Neural progenitor cell (in vitro differentiated cells): ENCODE results near the gene MRPS15. TPM values are rescaled to one million over a fixed set of nuclear protein-coding genes. Genes with fewer than 3 reads are reported as not detected.
"Not testable (repeated sequence)": the region's sequence is repeated elsewhere in the genome, so short reads cannot be mapped to it uniquely, and the experiment has no call there.

ENCODE experiments used
- DNase-seq: peaks from one replicate; pipeline ENCODE4 v3.0.0-alpha.2; 2016; ENCODE audit warnings: low spot score
- H2AFZ ChIP-seq: fragments of 200-600 bp; sonication (generic); replicated peaks from 2 replicates; pipeline ENCODE4 v1.6.1; 2016; ENCODE audit warnings: antibody characterized with exemption
- H3F3A ChIP-seq: fragments of 200-600 bp; sonication (generic); 2 replicates; pipeline ENCODE4 v1.6.1; 2016; ENCODE audit warnings: antibody characterized with exemption, low read depth
- H3K27ac ChIP-seq: fragments of 200-600 bp; sonication (generic); 2 replicates; pipeline ENCODE4 v1.5.1; 2016; ENCODE audit warnings: mild to moderate bottlenecking
- H3K27me3 ChIP-seq: fragments of 200-600 bp; sonication (generic); 2 replicates; pipeline ENCODE4 v1.6.1; 2016; ENCODE audit warnings: mild to moderate bottlenecking, moderate library complexity
- H3K36me3 ChIP-seq: fragments of 200-600 bp; sonication (generic); 2 replicates; pipeline ENCODE4 v1.5.1; 2016
- H3K4me1 ChIP-seq: fragments of 200-600 bp; sonication (generic); 2 replicates; pipeline ENCODE4 v1.6.1; 2016; ENCODE audit warnings: mixed run types
- H3K4me2 ChIP-seq: fragments of 200-600 bp; sonication (generic); 2 replicates; pipeline ENCODE4 v1.6.1; 2016
- H3K4me3 ChIP-seq: fragments of 200-600 bp; sonication (generic); 2 replicates; pipeline ENCODE4 v1.5.1; 2016
- H3K79me2 ChIP-seq: fragments of 200-600 bp; sonication (generic); 2 replicates; pipeline ENCODE4 v1.6.1; 2016; ENCODE audit warnings: low read depth
- H3K9ac ChIP-seq: fragments of 200-600 bp; sonication (generic); 2 replicates; pipeline ENCODE4 v1.6.1; 2016
- H3K9me3 ChIP-seq: fragments of 200-600 bp; sonication (generic); 2 replicates; pipeline ENCODE4 v1.5.1; 2016; ENCODE audit warnings: low read depth
- H4K20me1 ChIP-seq: fragments of 200-600 bp; sonication (generic); 2 replicates; pipeline ENCODE4 v1.6.1; 2016; ENCODE audit warnings: low read depth
- H3K27ac Mint-ChIP-seq: 3 replicates; pipeline ENCODE4 v1.8.0; 2021; ENCODE audit warnings: mixed read lengths
- H3K27me3 Mint-ChIP-seq: 2 replicates; pipeline ENCODE4 v1.8.0; 2022; ENCODE audit warnings: low read depth, mild to moderate bottlenecking, inconsistent platforms, moderate library complexity, mixed read lengths; ENCODE audit not compliant: insufficient read depth
- H3K36me3 Mint-ChIP-seq: 3 replicates; pipeline ENCODE4 v1.8.0; 2021; ENCODE audit warnings: mixed read lengths
- H3K4me1 Mint-ChIP-seq: 3 replicates; pipeline ENCODE4 v1.8.0; 2021; ENCODE audit warnings: mixed read lengths
- H3K4me3 Mint-ChIP-seq: 3 replicates; pipeline ENCODE4 v1.8.0; 2021; ENCODE audit warnings: mild to moderate bottlenecking, moderate library complexity, mixed read lengths
- H3K9me3 Mint-ChIP-seq: 3 replicates; pipeline ENCODE4 v1.8.0; 2020; ENCODE audit warnings: mixed read lengths
- CTCF ChIP-seq: fragments of 200-600 bp; sonication (generic); IDR thresholded peaks from 2 replicates; pipeline ENCODE4 v1.5.1; 2017; ENCODE audit warnings: antibody characterized with exemption, mild to moderate bottlenecking
- EZH2 ChIP-seq: fragments of 200-600 bp; sonication (generic); IDR thresholded peaks from 2 replicates; pipeline ENCODE4 v1.6.1; 2017; ENCODE audit warnings: antibody characterized with exemption, mild to moderate bottlenecking, moderate library complexity
- EZH2phosphoT487 ChIP-seq: fragments of 200-600 bp; sonication (generic); IDR thresholded peaks from 2 replicates; pipeline ENCODE4 v1.6.1; 2017; ENCODE audit warnings: antibody characterized with exemption
- total RNA-seq: library from RNA; depleted of rRNA; stranded (reverse); fragments of >200 nt; gene quantifications from 2 replicates; pipeline ENCODE4 v1.2.3, GENCODE V29; 2015; ENCODE audit warnings: low replicate concordance

MRPS15 gene
- 75.2 and 109 TPM in 2 replicates for total RNA-seq

GRCh38 chr1:36463803-36464604 lies at the start of gene MRPS15:
TSS of gene MRPS15 (minus strand) at chr1:36464384. CDS start at chr1:36464275, 109 bp downstream.
- H3K79me2 ChIP-seq = peaks cover 19% of the 10 kb centered on the region
- Mint-ChIP-seq H3K4me3 (peak within 1 kb of the TSS; percentile 97), H3K4me1 (peaks cover 21% of the 10 kb centered on the region), H3K27me3 (peaks cover 10% of the 10 kb centered on the region), H3K36me3 (peaks cover 7% of the 10 kb centered on the region), H3K9me3 (no peaks in the 10 kb centered on the region), H3K27ac (peak within 1 kb of the TSS; percentile 99)
- TF ChIP-seq EZH2 (no peak), CTCF (peak; percentile 4), EZH2phosphoT487 (no peak)
- peak within 1 kb of the TSS; percentile 95 for H3K9ac ChIP-seq
- no peaks in the 10 kb centered on the region for H4K20me1 ChIP-seq
- H3K4me2 ChIP-seq = peak within 1 kb of the TSS; percentile 98
- peak; percentile 96 for DNase-seq
- H3K9me3 ChIP-seq = no peaks in the 10 kb centered on the region
- H2AFZ ChIP-seq = peak within 1 kb of the TSS; percentile 98
- H3F3A ChIP-seq = peaks cover 18% of the 10 kb centered on the region
- no peaks in the 10 kb centered on the region for H3K27me3 ChIP-seq
- peak within 1 kb of the TSS; percentile 92 for H3K27ac ChIP-seq
- peak within 1 kb of the TSS; percentile 98 for H3K4me3 ChIP-seq
- peaks cover 16% of the 10 kb centered on the region for H3K4me1 ChIP-seq
- H3K36me3 ChIP-seq = no peaks in the 10 kb centered on the region

GRCh38 chr1:36512842-36513241 lies 48.7 kb upstream of the MRPS15 start:
- no peak overlapping the region for H2AFZ ChIP-seq
- no peaks in the 10 kb centered on the region for H3K27me3 ChIP-seq
- peaks cover 6% of the 10 kb centered on the region for H3F3A ChIP-seq
- H3K27ac Mint-ChIP-seq = no peak overlapping the region
- H3K9ac ChIP-seq = no peak overlapping the region
- no peaks in the 10 kb centered on the region for H4K20me1 ChIP-seq
- no peak overlapping the region for H3K4me3 ChIP-seq
- H3K9me3 Mint-ChIP-seq = no peaks in the 10 kb centered on the region
- no peak overlapping the region for H3K4me3 Mint-ChIP-seq
- H3K4me1 ChIP-seq = peaks cover 14% of the 10 kb centered on the region
- no peaks in the 10 kb centered on the region for H3K79me2 ChIP-seq
- DNase-seq = no peak
- no peak overlapping the region for H3K27ac ChIP-seq
- peaks cover 15% of the 10 kb centered on the region for H3K4me1 Mint-ChIP-seq
- no peak for TF ChIP-seq EZH2phosphoT487
- TF ChIP-seq CTCF = no peak
- no peak for TF ChIP-seq EZH2
- H3K4me2 ChIP-seq = no peak overlapping the region
- H3K36me3 Mint-ChIP-seq = no peaks in the 10 kb centered on the region
- H3K36me3 ChIP-seq = no peaks in the 10 kb centered on the region
- H3K9me3 ChIP-seq = no peaks in the 10 kb centered on the region
- H3K27me3 Mint-ChIP-seq = peaks cover 4% of the 10 kb centered on the region

GRCh38 chr1:36511804-36512798 lies 47.9 kb upstream of the MRPS15 start:
- no peak overlapping the region for H3K4me3 Mint-ChIP-seq
- H3K27ac ChIP-seq = no peak overlapping the region
- DNase-seq = no peak
- no peaks in the 10 kb centered on the region for H3K27me3 ChIP-seq
- H3K36me3 ChIP-seq = no peaks in the 10 kb centered on the region
- no peaks in the 10 kb centered on the region for H3K9me3 Mint-ChIP-seq
- H3K4me2 ChIP-seq = no peak overlapping the region
- H3K4me3 ChIP-seq = no peak overlapping the region
- H3K9ac ChIP-seq = no peak overlapping the region
- H3K9me3 ChIP-seq = no peaks in the 10 kb centered on the region
- H3F3A ChIP-seq = no peaks in the 10 kb centered on the region
- H3K36me3 Mint-ChIP-seq = no peaks in the 10 kb centered on the region
- no peak overlapping the region for H2AFZ ChIP-seq
- H3K27me3 Mint-ChIP-seq = peaks cover 6% of the 10 kb centered on the region
- no peaks in the 10 kb centered on the region for H4K20me1 ChIP-seq
- no peak for TF ChIP-seq EZH2
- TF ChIP-seq EZH2phosphoT487 = no peak
- TF ChIP-seq CTCF = no peak
- peaks cover 13% of the 10 kb centered on the region for H3K4me1 ChIP-seq
- no peaks in the 10 kb centered on the region for H3K79me2 ChIP-seq
- H3K4me1 Mint-ChIP-seq = peaks cover 14% of the 10 kb centered on the region
- no peak overlapping the region for H3K27ac Mint-ChIP-seq

- not testable (repeated sequence) for H3F3A ChIP-seq, DNase-seq, H3K27me3 Mint-ChIP-seq, H3K36me3 Mint-ChIP-seq, H3K9me3 ChIP-seq, H3K4me3 Mint-ChIP-seq, H3K27ac ChIP-seq, H3K27ac Mint-ChIP-seq, H3K79me2 ChIP-seq, H2AFZ ChIP-seq, H3K4me2 ChIP-seq, H3K9ac ChIP-seq, H3K9me3 Mint-ChIP-seq, H3K4me1 ChIP-seq, H3K27me3 ChIP-seq, H4K20me1 ChIP-seq, H3K36me3 ChIP-seq, H3K4me3 ChIP-seq
- peaks cover 12% of the 10 kb centered on the region for H3K4me1 Mint-ChIP-seq
These were observed 47.0 kb upstream of the MRPS15 start for GRCh38 chr1:36511220-36511619.
